H1 (cell line): ENCODE results near the gene ZPR1. TPM values are rescaled to one million over a fixed set of nuclear protein-coding genes. Genes with fewer than 3 reads are reported as not detected.

Source experiments
- MAFK ChIP-seq: IDR thresholded peaks from 2 replicates; pipeline ENCODE4 v1.6.1; 2012; ENCODE audit warnings: low read depth, mild to moderate bottlenecking, improper control_type of control experiment, low read length
- SIN3A ChIP-seq, 2 experiments: IDR thresholded peaks in 1 of 2; conservative IDR thresholded peaks in 1 of 2; 2 replicates each; pipeline ENCODE4 v1.6.1; 2011 to 2012; ENCODE audit warnings: low read length in 2 of 2, improper control_type of control experiment in 1 of 2, low read depth in 1 of 2, mild to moderate bottlenecking in 1 of 2
- TAF1 ChIP-seq: IDR thresholded peaks from 2 replicates; pipeline ENCODE4 v1.6.1; 2011; ENCODE audit warnings: mild to moderate bottlenecking, low read depth, low read length
- TEAD4 ChIP-seq: IDR thresholded peaks from 2 replicates; pipeline ENCODE4 v1.6.1; 2012; ENCODE audit warnings: low read depth, low read length, inconsistent platforms, mixed read lengths
- polyA plus RNA-seq, 7 experiments: library from polyadenylated mRNA; depleted of rRNA in 3 of 7; stranded (reverse) in 5 of 7; unstranded in 2 of 7; fragments of >200 nt in 5 of 7; fragments of 200-250 nt in 2 of 7; gene quantifications; 1 replicate in 5 of 7; 2 replicates in 1 of 7; 4 replicates in 1 of 7; pipeline versions ENCODE4 v1.2.1 to v1.2.3, GENCODE V29; 2011 to 2013; ENCODE audit warnings: missing spikeins in 2 of 7, mixed read lengths in 2 of 7
- total RNA-seq: library from RNA; stranded (reverse); fragmentation: NEBNext Ultra II Directional; extraction: Animal tissue kit (Norgen Biotek cat#: 25700); gene quantifications from 2 replicates; pipeline ENCODE4 v1.2.1, GENCODE V29; 2021
- TF ChIP-seq, protein P1 (sequence below), 3 experiments: IDR thresholded peaks; 1 replicate in 2 of 3; 2 replicates in 1 of 3; pipeline versions ENCODE4 v1.5.1 to v1.6.1; 2011; ENCODE audit warnings: low read length in 3 of 3, mild to moderate bottlenecking in 3 of 3, inconsistent platforms in 2 of 3, low read depth in 1 of 3, moderate library complexity in 1 of 3; ENCODE audit not compliant: insufficient read depth in 1 of 3; ENCODE audit errors: control extremely low read depth in 1 of 3

Gene ZPR1
- total and polyA plus RNA-seq, 2 of the 8 experiments (the other 6 are each of a cell fraction or from before 2014, with no cell fraction given), result 36.7 to 70.5 TPM

DNA sequence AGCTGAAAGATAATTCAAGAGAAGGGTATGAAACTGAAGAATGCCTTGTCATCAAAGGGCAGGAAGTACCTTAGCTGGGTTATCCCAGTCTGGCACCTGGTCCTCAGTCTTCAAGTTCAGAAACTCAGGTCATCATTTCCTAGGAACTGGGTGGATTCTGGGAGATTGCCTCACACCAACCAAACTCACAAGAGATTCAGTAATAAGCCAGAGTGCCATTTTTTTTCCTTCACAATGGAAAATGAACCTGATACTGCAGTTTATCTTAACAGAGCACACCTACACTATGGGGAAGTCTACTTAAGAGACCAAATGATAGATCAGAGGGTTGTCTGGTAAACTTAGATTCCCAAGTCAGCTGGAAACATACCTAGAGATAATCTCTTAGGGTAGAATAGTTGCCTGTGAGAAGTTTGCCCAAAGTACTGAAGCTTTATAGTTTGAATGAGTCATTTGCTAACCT is 11.3 kb downstream of the ZPR1 start (continued):
- TF ChIP-seq SIN3A (conservative IDR thresholded peaks at IDR 0.05 in 1 of 2, IDR thresholded peaks at IDR 0.05 in 1 of 2; ENCODE audit: low read depth in 1 of 2, low read length in 2 of 2), result no peak
- TF ChIP-seq TEAD4, result no peak
- TF ChIP-seq, protein P1, sequence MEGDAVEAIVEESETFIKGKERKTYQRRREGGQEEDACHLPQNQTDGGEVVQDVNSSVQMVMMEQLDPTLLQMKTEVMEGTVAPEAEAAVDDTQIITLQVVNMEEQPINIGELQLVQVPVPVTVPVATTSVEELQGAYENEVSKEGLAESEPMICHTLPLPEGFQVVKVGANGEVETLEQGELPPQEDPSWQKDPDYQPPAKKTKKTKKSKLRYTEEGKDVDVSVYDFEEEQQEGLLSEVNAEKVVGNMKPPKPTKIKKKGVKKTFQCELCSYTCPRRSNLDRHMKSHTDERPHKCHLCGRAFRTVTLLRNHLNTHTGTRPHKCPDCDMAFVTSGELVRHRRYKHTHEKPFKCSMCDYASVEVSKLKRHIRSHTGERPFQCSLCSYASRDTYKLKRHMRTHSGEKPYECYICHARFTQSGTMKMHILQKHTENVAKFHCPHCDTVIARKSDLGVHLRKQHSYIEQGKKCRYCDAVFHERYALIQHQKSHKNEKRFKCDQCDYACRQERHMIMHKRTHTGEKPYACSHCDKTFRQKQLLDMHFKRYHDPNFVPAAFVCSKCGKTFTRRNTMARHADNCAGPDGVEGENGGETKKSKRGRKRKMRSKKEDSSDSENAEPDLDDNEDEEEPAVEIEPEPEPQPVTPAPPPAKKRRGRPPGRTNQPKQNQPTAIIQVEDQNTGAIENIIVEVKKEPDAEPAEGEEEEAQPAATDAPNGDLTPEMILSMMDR (IDR thresholded peaks at IDR 0.05; ENCODE audit: control extremely low read depth in 1 of 3, insufficient read depth in 1 of 3, low read depth in 1 of 3, low read length in 3 of 3), result no peak
- no peak for TF ChIP-seq TAF1
- TF ChIP-seq MAFK, result no peak
